Naive thymus-derived CD4-positive, alpha-beta T cell (primary cell): Measurements from ENCODE around the gene TRABD2B. TPM values are rescaled to one million over a fixed set of nuclear protein-coding genes. Genes with fewer than 3 reads are reported as not detected.

Source experiments
- ATAC-seq: fragments of 150-1000 bp; cut with Tn5 transposase; 2 replicates; pipeline ENCODE4 v1.10.0; 2021; ENCODE audit warnings: mild to moderate bottlenecking, moderate library complexity
- CTCF ChIA-PET: fragments of 350-600 bp; sonication (Branson Sonifier 250); formaldehyde crosslinking; loops from one replicate; lab custom pipeline; 2021; ENCODE audit warnings: antibody characterized with exemption; lab: Charles Lee
- POLR2A ChIA-PET: fragments of 350-600 bp; sonication (Branson Sonifier 250); formaldehyde crosslinking; loops from one replicate; lab custom pipeline; 2021; ENCODE audit warnings: antibody characterized with exemption, inconsistent platforms; lab: Charles Lee
- DNase-seq, 9 donors: peaks; one replicate each; pipeline versions ENCODE4 v3.0.0 to v3.0.0-alpha.2; 2020 to 2022; ENCODE audit warnings: mixed read lengths in 1 of 9
- H3K27ac ChIP-seq: one replicate; pipeline ENCODE4 v1.7.0; 2013; ENCODE audit warnings: mild to moderate bottlenecking, low read depth, low read length, moderate library complexity
- H3K27me3 ChIP-seq, 2 donors: one replicate each; pipeline ENCODE4 v1.7.0; 2013; ENCODE audit warnings: low read length in 2 of 2, mild to moderate bottlenecking in 2 of 2, moderate library complexity in 2 of 2; ENCODE audit not compliant: control insufficient read depth in 2 of 2, insufficient read depth in 2 of 2
- H3K36me3 ChIP-seq, 3 experiments: 1 replicate in 2 of 3; 2 replicates in 1 of 3; pipeline ENCODE4 v1.7.0; 2013; ENCODE audit warnings: low read length in 3 of 3, mild to moderate bottlenecking in 3 of 3, moderate library complexity in 1 of 3; ENCODE audit not compliant: insufficient read depth in 3 of 3, control insufficient read depth in 2 of 3
- H3K4me1 ChIP-seq, 2 donors: one replicate each; pipeline ENCODE4 v1.7.0; 2013; ENCODE audit warnings: low read length in 2 of 2, mild to moderate bottlenecking in 2 of 2, moderate library complexity in 1 of 2; ENCODE audit not compliant: control insufficient read depth in 2 of 2, insufficient read depth in 2 of 2
- H3K4me3 ChIP-seq: 2 replicates; pipeline ENCODE4 v1.7.0; 2013; ENCODE audit warnings: mild to moderate bottlenecking, low read length
- H3K9me3 ChIP-seq, 3 experiments: 1 replicate in 2 of 3; 2 replicates in 1 of 3; pipeline ENCODE4 v1.7.0; 2013; ENCODE audit warnings: low read length in 3 of 3; ENCODE audit not compliant: control insufficient read depth in 2 of 3
- H3K27ac Mint-ChIP-seq, 9 donors: one replicate each; pipeline ENCODE4 v1.8.0; 2020 to 2022; ENCODE audit warnings: mixed read lengths in 9 of 9, mild to moderate bottlenecking in 8 of 9, moderate library complexity in 5 of 9, inconsistent platforms in 2 of 9
- H3K27me3 Mint-ChIP-seq, 5 donors: one replicate each; pipeline ENCODE4 v1.8.0; 2021 to 2022; ENCODE audit warnings: mixed read lengths in 5 of 5, mild to moderate bottlenecking in 1 of 5
- H3K36me3 Mint-ChIP-seq, 5 donors: one replicate each; pipeline ENCODE4 v1.8.0; 2020 to 2022; ENCODE audit warnings: mixed read lengths in 5 of 5, mild to moderate bottlenecking in 3 of 5, inconsistent platforms in 1 of 5
- H3K4me1 Mint-ChIP-seq, 7 donors: one replicate each; pipeline ENCODE4 v1.8.0; 2020 to 2022; ENCODE audit warnings: mixed read lengths in 7 of 7, mild to moderate bottlenecking in 3 of 7, inconsistent platforms in 1 of 7
- H3K4me3 Mint-ChIP-seq, 10 donors: one replicate each; pipeline ENCODE4 v1.8.0; 2020 to 2022; ENCODE audit warnings: mild to moderate bottlenecking in 10 of 10, mixed read lengths in 10 of 10, moderate library complexity in 6 of 10, inconsistent platforms in 2 of 10
- H3K9me3 Mint-ChIP-seq, 11 donors: one replicate each; pipeline ENCODE4 v1.8.0; 2020 to 2022; ENCODE audit warnings: mixed read lengths in 11 of 11, mild to moderate bottlenecking in 4 of 11, inconsistent platforms in 1 of 11, moderate library complexity in 1 of 11
- intact Hi-C, 2 donors: fragments of 100-400 bp; cut with micrococcal nuclease; formaldehyde crosslinking; loops; one replicate each; pipeline ENCODE4 v1.15.1; 2023
- polyA plus RNA-seq, 2 donors: library from polyadenylated mRNA; unstranded; fragments of 300-500 nt; fragmentation: Illumina TruSeq; gene quantifications; one replicate each; pipeline ENCODE4 v1.2.3, GENCODE V29; 2021
- total RNA-seq, 6 experiments: library from RNA in 5 of 6; stranded (reverse) in 5 of 6; gene quantifications; 1 replicate in 5 of 6; 2 replicates in 1 of 6; pipeline ENCODE4 v1.2.3 and lab custom pipeline; 2021 to 2026

Gene TRABD2B
- total and polyA plus RNA-seq, 7 experiments from 2014 or later: not detected

- peaks cover 0 to 3% of the 10 kb centered on the region in 2 donors for H3K27me3 ChIP-seq
- H3K9me3 ChIP-seq: no peaks in the 10 kb centered on the region
- DNase-seq (no peak), ATAC-seq (no peak)
- ChIA-PET POLR2A (no interaction called here), CTCF (no interaction called here)
- H3K4me1 ChIP-seq: no peaks in the 10 kb centered on the region
- intact Hi-C loops: no loop called here
- no peaks in the 10 kb centered on the region for H3K36me3 ChIP-seq
- H3K27ac Mint-ChIP-seq: no peak overlapping the region
- H3K4me1 Mint-ChIP-seq: peaks cover 4 to 10% (median 10%) of the 10 kb centered on the region in 7 donors
- H3K27ac ChIP-seq: no peak overlapping the region
- H3K27me3 Mint-ChIP-seq: peaks cover 27 to 42% (median 32%) of the 10 kb centered on the region in 5 donors
- no peaks in the 10 kb centered on the region for H3K9me3 Mint-ChIP-seq
- H3K36me3 Mint-ChIP-seq: peaks cover 0 to 5% (median 0%) of the 10 kb centered on the region in 5 donors
- no peak overlapping the region for H3K4me3 Mint-ChIP-seq
- no peak overlapping the region for H3K4me3 ChIP-seq
These were observed 3.7 kb upstream of the TRABD2B start for GRCh38 chr1:48000883-48001282.

- Mint-ChIP-seq H3K27me3 (peaks cover 44 to 60% (median 48%) of the 10 kb centered on the region in 5 donors), H3K4me3 (peak overlapping the region in 1 of 10 donors; percentile 33), H3K27ac (no peak overlapping the region), H3K36me3 (peaks cover 0 to 7% (median 0%) of the 10 kb centered on the region in 5 donors), H3K9me3 (peaks cover 0 to 4% (median 0%) of the 10 kb centered on the region in 11 donors), H3K4me1 (peaks cover 4 to 14% (median 10%) of the 10 kb centered on the region in 7 donors)
- intact Hi-C loops: loop anchor here in 1 of 2 donors (5.0 kb wide), 1 partner anchor 63 kb away; no protein-coding TSS in a partner anchor
- Histone ChIP-seq H3K27ac (no peak overlapping the region), H3K27me3 (peaks cover 0 to 3% of the 10 kb centered on the region in 2 donors), H3K4me3 (no peak overlapping the region), H3K9me3 (no peaks in the 10 kb centered on the region), H3K36me3 (no peaks in the 10 kb centered on the region), H3K4me1 (no peaks in the 10 kb centered on the region)
- no peak for DNase-seq
- POLR2A ChIA-PET: no interaction called here
- ATAC-seq: no peak
- CTCF ChIA-PET: interaction anchor here (1.0 kb wide), 1 partner anchor 10 kb away, joined by 3 read pairs; no protein-coding TSS in a partner anchor
These were observed 1.9 kb upstream of the TRABD2B start for GRCh38 chr1:47999097-47999496.

- no peak for DNase-seq
- Mint-ChIP-seq H3K27me3 (peaks cover 44 to 66% (median 54%) of the 10 kb centered on the region in 5 donors), H3K4me3 (peak overlapping the region in 4 of 10 donors; percentile 9 to 93 (median 61)), H3K9me3 (peaks cover 0 to 4% (median 0%) of the 10 kb centered on the region in 11 donors), H3K27ac (no peak overlapping the region), H3K36me3 (peaks cover 0 to 7% (median 0%) of the 10 kb centered on the region in 5 donors), H3K4me1 (peaks cover 4 to 14% (median 10%) of the 10 kb centered on the region in 7 donors)
- intact Hi-C loops: loop anchor here in 1 of 2 donors (5.0 kb wide), 1 partner anchor 64 kb away; no protein-coding TSS in a partner anchor
- no peak for ATAC-seq
- H3K27me3 ChIP-seq: peaks cover 0 to 3% of the 10 kb centered on the region in 2 donors
- no peaks in the 10 kb centered on the region for H3K9me3 ChIP-seq
- H3K36me3 ChIP-seq: no peaks in the 10 kb centered on the region
- ChIA-PET CTCF (interaction anchor here (1.4 kb wide), 1 partner anchor 11 kb away, joined by 5 read pairs; no protein-coding TSS in a partner anchor), POLR2A (no interaction called here)
- H3K4me3 ChIP-seq: no peak overlapping the region
- no peak overlapping the region for H3K27ac ChIP-seq
- H3K4me1 ChIP-seq: no peaks in the 10 kb centered on the region
These were observed 1.3 kb upstream of the TRABD2B start for GRCh38 chr1:47998396-47998990.

- Mint-ChIP-seq H3K9me3 (peaks cover 0 to 4% (median 0%) of the 10 kb centered on the region in 11 donors), H3K36me3 (peaks cover 0 to 7% (median 0%) of the 10 kb centered on the region in 5 donors), H3K4me1 (peaks cover 4 to 14% (median 10%) of the 10 kb centered on the region in 7 donors), H3K27me3 (peaks cover 47 to 68% (median 62%) of the 10 kb centered on the region in 5 donors), H3K27ac (no peak overlapping the region), H3K4me3 (peak overlapping the region in 9 of 10 donors; percentile 38 to 93 (median 79))
- no peaks in the 10 kb centered on the region for H3K4me1 ChIP-seq
- no peak overlapping the region for H3K27ac ChIP-seq
- no peak overlapping the region for H3K4me3 ChIP-seq
- peaks cover 0 to 3% of the 10 kb centered on the region in 2 donors for H3K27me3 ChIP-seq
- ATAC-seq (no peak), DNase-seq (no peak)
- H3K36me3 ChIP-seq: no peaks in the 10 kb centered on the region
- ChIA-PET POLR2A (no interaction called here), CTCF (interaction anchor here (0.9 to 1.1 kb wide), 2 partner anchors 7 to 10 kb away, joined by 3 to 4 read pairs; no protein-coding TSS in a partner anchor)
- H3K9me3 ChIP-seq: no peaks in the 10 kb centered on the region
- intact Hi-C loops: loop anchor here in 1 of 2 donors (2.0 to 5.0 kb wide), 2 partner anchors 66 to 240 kb away; no protein-coding TSS in a partner anchor
These were observed 569 bp downstream of the TRABD2B start for GRCh38 chr1:47996406-47997226.

GRCh38 chr1:47996060-47996405 lies 1.2 kb downstream of the TRABD2B start:
- Mint-ChIP-seq H3K27me3 (peaks cover 49 to 70% (median 68%) of the 10 kb centered on the region in 5 donors), H3K36me3 (peaks cover 0 to 7% (median 0%) of the 10 kb centered on the region in 5 donors), H3K4me3 (peak overlapping the region; percentile 17 to 93 (median 72)), H3K9me3 (peaks cover 0 to 4% (median 0%) of the 10 kb centered on the region in 11 donors), H3K4me1 (peaks cover 4 to 14% (median 10%) of the 10 kb centered on the region in 7 donors), H3K27ac (no peak overlapping the region)
- H3K4me1 ChIP-seq: no peaks in the 10 kb centered on the region
- intact Hi-C loops: loop anchor here in 1 of 2 donors (2.0 to 5.0 kb wide), 2 partner anchors 66 to 241 kb away; no protein-coding TSS in a partner anchor
- no peak overlapping the region for H3K4me3 ChIP-seq
- H3K27ac ChIP-seq: no peak overlapping the region
- no peaks in the 10 kb centered on the region for H3K9me3 ChIP-seq
- ATAC-seq (no peak), DNase-seq (no peak)
- POLR2A ChIA-PET: no interaction called here
- CTCF ChIA-PET: interaction anchor here (1.4 kb wide), 1 partner anchor 9 kb away, joined by 3 read pairs; no protein-coding TSS in a partner anchor
- H3K36me3 ChIP-seq: no peaks in the 10 kb centered on the region
- peaks cover 0 to 3% of the 10 kb centered on the region in 2 donors for H3K27me3 ChIP-seq
